MM.1S (cell line): ENCODE results near the gene ART1.

ENCODE experiments used
- CTCF ChIP-seq: fragments of 300-600 bp; sonication (generic); IDR thresholded peaks from 2 replicates; pipeline ENCODE4 v1.5.1; 2016; ENCODE audit warnings: antibody characterized with exemption, low read length, mixed read lengths
- EZH2 ChIP-seq: fragments of 300-600 bp; sonication (generic); optimal IDR thresholded peaks from 2 replicates; pipeline ENCODE3; 2017; ENCODE audit warnings: low read depth, mild to moderate bottlenecking, antibody characterized with exemption, low read length, mixed read lengths
- EZH2phosphoT487 ChIP-seq: fragments of 300-600 bp; sonication (generic); IDR thresholded peaks from 2 replicates; pipeline ENCODE4 v1.6.1; 2018; ENCODE audit warnings: antibody characterized with exemption, low read length

GRCh38 chr11:3637201-3637600 is 7.7 kb upstream of the ART1 start:
- TF ChIP-seq CTCF (no peak), EZH2phosphoT487 (no peak), EZH2 (no peak)
